ENCODE data around the gene MAML3. TPM values are rescaled to one million over a fixed set of nuclear protein-coding genes. Genes with fewer than 3 reads are reported as not detected.

MAML3 gene
- total RNA-seq, 4 donors from 2014 or later, result 16.1 to 40.0 (median 18.1) TPM

DNA sequence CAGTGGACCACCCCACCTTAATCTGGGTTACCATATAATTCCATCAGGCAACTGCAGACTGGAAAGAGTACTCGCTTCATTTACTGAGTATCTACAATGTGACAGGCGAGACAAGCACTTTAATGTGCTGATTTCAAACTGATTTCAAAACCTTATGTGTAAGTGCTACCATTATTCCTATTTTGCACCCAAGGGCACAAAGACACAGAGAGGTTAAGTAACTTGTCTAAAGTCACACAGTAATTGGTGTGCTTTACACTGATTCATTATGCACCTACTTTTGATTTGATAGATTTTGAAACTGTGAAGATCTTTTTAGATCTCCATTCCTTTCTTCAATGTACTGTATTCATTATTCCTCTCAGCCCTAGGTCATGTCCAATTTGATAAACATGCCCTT, 296.0 kb downstream of the MAML3 start:
- DNase-seq, result no peak
- in situ Hi-C loops (cut with MboI; ENCODE audit: low pct_ligation_motif_present in 1 of 4, low pct_unique_long_range_greater_than_20kb in 1 of 4, low sequenced_read_pairs in 3 of 4) (no loop called here), intact Hi-C loops (cut with DNase I; ENCODE audit: low total_unique reads) (no loop called here)
- H3K27ac ChIP-seq, result no peak overlapping the region
- TF ChIP-seq POLR2A (IDR thresholded peaks at IDR 0.05) (no peak), EP300 (IDR thresholded peaks at IDR 0.05; ENCODE audit: low read depth) (no peak), POLR2AphosphoS5 (IDR thresholded peaks at IDR 0.05) (no peak), CTCF (IDR thresholded peaks at IDR 0.05) (no peak)
- no peak overlapping the region for H3K4me3 ChIP-seq
- peaks cover 0 to 10% (median 2%) of the 10 kb centered on the region in 4 donors for H3K4me1 ChIP-seq
- no peaks in the 10 kb centered on the region for H3K27me3 ChIP-seq
- WGBS, 2 donors (ENCODE audit: low coverage in 1 of 2), result 44 to 70% methylated on average over 2 of the region's 2 CpGs
- H3K9me3 ChIP-seq, result no peaks in the 10 kb centered on the region
- no peaks in the 10 kb centered on the region for H3K36me3 ChIP-seq

DNA sequence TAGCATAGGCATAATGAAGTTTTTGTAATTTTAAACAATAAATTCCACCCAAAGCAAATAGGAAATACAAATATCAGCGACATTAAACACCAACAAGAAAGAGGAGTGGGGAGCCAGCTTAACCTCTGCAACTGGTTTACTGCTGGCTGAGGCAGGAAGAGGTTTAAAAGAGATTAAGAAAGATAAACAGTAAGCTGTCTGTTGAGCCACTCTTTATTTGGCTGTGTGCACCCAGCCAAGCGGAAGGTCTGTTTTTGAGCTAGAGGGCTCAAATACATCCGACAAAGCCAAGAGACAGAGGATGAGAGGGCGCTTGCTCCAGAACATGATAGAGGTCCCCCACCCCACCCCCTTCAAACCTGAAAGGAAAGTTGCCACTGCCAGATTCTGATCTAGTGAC, 297.0 kb downstream of the MAML3 start:
- H3K4me1 ChIP-seq, result peaks cover 0 to 10% (median 2%) of the 10 kb centered on the region in 4 donors
- 48 to 56% methylated on average over 1 to 4 of the region's 4 CpGs for WGBS, 2 donors (ENCODE audit: low coverage in 1 of 2)
- no peak for TF ChIP-seq POLR2A (IDR thresholded peaks at IDR 0.05)
- no peak for TF ChIP-seq CTCF (IDR thresholded peaks at IDR 0.05)
- no peak for TF ChIP-seq POLR2AphosphoS5 (IDR thresholded peaks at IDR 0.05)
- no peak for TF ChIP-seq EP300 (IDR thresholded peaks at IDR 0.05; ENCODE audit: low read depth)
- no peak overlapping the region for H3K27ac ChIP-seq
- no peak overlapping the region for H3K4me3 ChIP-seq
- no peaks in the 10 kb centered on the region for H3K9me3 ChIP-seq
- in situ Hi-C loops (cut with MboI; ENCODE audit: low pct_ligation_motif_present in 1 of 4, low pct_unique_long_range_greater_than_20kb in 1 of 4, low sequenced_read_pairs in 3 of 4) (no loop called here), intact Hi-C loops (cut with DNase I; ENCODE audit: low total_unique reads) (no loop called here)
- no peak for DNase-seq
- no peaks in the 10 kb centered on the region for H3K36me3 ChIP-seq
- H3K27me3 ChIP-seq, result no peaks in the 10 kb centered on the region

- intact Hi-C loops (cut with DNase I; ENCODE audit: low total_unique reads), result no loop called here
- WGBS, 2 donors (ENCODE audit: low coverage in 1 of 2), result 64 to 85% methylated on average over 2 to 7 of the region's 7 CpGs
- in situ Hi-C loops (cut with MboI; ENCODE audit: low pct_ligation_motif_present in 1 of 4, low pct_unique_long_range_greater_than_20kb in 1 of 4, low sequenced_read_pairs in 3 of 4), result no loop called here
- TF ChIP-seq POLR2A (IDR thresholded peaks at IDR 0.05), result no peak
- TF ChIP-seq EP300 (IDR thresholded peaks at IDR 0.05; ENCODE audit: low read depth), result no peak
- no peak for TF ChIP-seq CTCF (IDR thresholded peaks at IDR 0.05)
- no peak for TF ChIP-seq POLR2AphosphoS5 (IDR thresholded peaks at IDR 0.05)
- H3K36me3 ChIP-seq, result no peaks in the 10 kb centered on the region
- H3K27me3 ChIP-seq, result no peaks in the 10 kb centered on the region
- no peak for DNase-seq
- H3K9me3 ChIP-seq, result no peaks in the 10 kb centered on the region
- H3K4me3 ChIP-seq, result no peak overlapping the region
- H3K4me1 ChIP-seq, result peaks cover 0 to 10% (median 2%) of the 10 kb centered on the region in 4 donors
- no peak overlapping the region for H3K27ac ChIP-seq
These were observed 299.1 kb downstream of the MAML3 start for GRCh38 chr4:139854668-139855403.

DNA sequence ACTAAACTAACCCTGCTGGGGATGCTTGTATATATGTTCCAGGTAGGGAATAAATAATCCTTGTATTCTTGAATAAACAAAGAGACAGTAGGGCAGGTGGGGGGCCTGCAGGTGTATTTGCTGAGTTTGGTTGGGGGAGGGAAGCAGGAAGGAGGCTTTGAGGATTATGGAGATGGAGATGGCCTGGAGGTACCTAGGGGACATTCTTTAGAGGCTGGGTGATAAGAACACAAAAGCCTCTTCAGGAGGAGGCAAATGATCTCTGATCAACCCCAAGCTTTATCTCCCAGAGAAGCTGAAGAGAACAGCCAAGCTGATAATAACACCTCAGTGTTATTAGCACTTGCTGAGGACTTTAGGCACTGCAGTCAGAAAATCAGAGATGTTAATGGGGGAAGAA, 300.7 kb downstream of the MAML3 start:
- in situ Hi-C loops (cut with MboI; ENCODE audit: low pct_ligation_motif_present in 1 of 4, low pct_unique_long_range_greater_than_20kb in 1 of 4, low sequenced_read_pairs in 3 of 4), result no loop called here

More for the DNA sequence above, 300.7 kb downstream of the MAML3 start:
- Histone ChIP-seq H3K4me1 (peaks cover 0 to 17% (median 2%) of the 10 kb centered on the region in 4 donors), H3K4me3 (no peak overlapping the region), H3K27ac (no peak overlapping the region), H3K9me3 (no peaks in the 10 kb centered on the region), H3K36me3 (no peaks in the 10 kb centered on the region), H3K27me3 (no peaks in the 10 kb centered on the region)
- intact Hi-C loops (cut with DNase I; ENCODE audit: low total_unique reads), result no loop called here
- TF ChIP-seq POLR2AphosphoS5 (IDR thresholded peaks at IDR 0.05) (no peak), EP300 (IDR thresholded peaks at IDR 0.05; ENCODE audit: low read depth) (no peak), POLR2A (IDR thresholded peaks at IDR 0.05) (no peak), CTCF (IDR thresholded peaks at IDR 0.05) (no peak)
- no peak for DNase-seq

All from transverse colon (tissue), 4 donors.